ENCODE measurements around the gene DDX47. TPM values are rescaled to one million over a fixed set of nuclear protein-coding genes. Genes with fewer than 3 reads are reported as not detected.

DDX47 gene
- total RNA-seq, 1 experiment from 2014 or later: 90.4 TPM

- intact Hi-C loops (cut with micrococcal nuclease; ENCODE audit: unreplicated experiment): no loop called here
- H3K36me3 ChIP-seq (ENCODE audit: insufficient read depth, low read length, poor library complexity, severe bottlenecking): peaks cover 72% of the 10 kb centered on the region
Measured at GRCh38 chr12:12822886-12823285, 9.7 kb downstream of the DDX47 start.

GRCh38 chr12:12823300-12823699 is 10.2 kb downstream of the DDX47 start:
- CTCF ChIA-PET: no interaction called here
- H3K36me3 ChIP-seq (ENCODE audit: insufficient read depth, low read length, poor library complexity, severe bottlenecking): peaks cover 76% of the 10 kb centered on the region
- POLR2A ChIA-PET (ENCODE audit: low non-redundant PET): no interaction called here
- no peaks in the 10 kb centered on the region for H3K9me3 ChIP-seq (ENCODE audit: low read depth, low read length, poor library complexity, severe bottlenecking)
- BruUV-seq (replicated peaks): no TSS peak
- H3K4me1 ChIP-seq (ENCODE audit: insufficient read depth, low read length, poor library complexity, severe bottlenecking): no peaks in the 10 kb centered on the region
- H3K27me3 ChIP-seq (replicated peaks; ENCODE audit: insufficient read depth, low read depth, low read length, poor library complexity): no peaks in the 10 kb centered on the region
- H3K27ac ChIP-seq (ENCODE audit: low read depth, low read length, poor library complexity, severe bottlenecking): no peak overlapping the region
- intact Hi-C loops (cut with micrococcal nuclease; ENCODE audit: unreplicated experiment): no loop called here
- H3K4me3 ChIP-seq (ENCODE audit: low read depth, low read length, poor library complexity, severe bottlenecking): no peak overlapping the region
- no peak for TF ChIP-seq CTCF (conservative IDR thresholded peaks at IDR 0.05; ENCODE audit: low read depth, low read length)
- no peak for TF ChIP-seq EZH2 (IDR thresholded peaks at IDR 0.05; ENCODE audit: borderline replicate concordance, low read depth, low read length, poor library complexity, severe bottlenecking)
- DNase-seq (ENCODE audit: low spot score): no peak

More at GRCh38 chr12:12822886-12823285, 9.7 kb downstream of the DDX47 start:
- H3K9me3 ChIP-seq (ENCODE audit: low read depth, low read length, poor library complexity, severe bottlenecking): no peaks in the 10 kb centered on the region
- no peak overlapping the region for H3K27ac ChIP-seq (ENCODE audit: low read depth, low read length, poor library complexity, severe bottlenecking)
- no TSS peak for BruUV-seq (replicated peaks)
- H3K27me3 ChIP-seq (replicated peaks; ENCODE audit: insufficient read depth, low read depth, low read length, poor library complexity): no peaks in the 10 kb centered on the region
- ChIA-PET CTCF (no interaction called here), POLR2A (ENCODE audit: low non-redundant PET) (no interaction called here)
- DNase-seq (ENCODE audit: low spot score): no peak
- H3K4me1 ChIP-seq (ENCODE audit: insufficient read depth, low read length, poor library complexity, severe bottlenecking): no peaks in the 10 kb centered on the region
- TF ChIP-seq CTCF (conservative IDR thresholded peaks at IDR 0.05; ENCODE audit: low read depth, low read length): no peak
- no peak for TF ChIP-seq EZH2 (IDR thresholded peaks at IDR 0.05; ENCODE audit: borderline replicate concordance, low read depth, low read length, poor library complexity, severe bottlenecking)
- H3K4me3 ChIP-seq (ENCODE audit: low read depth, low read length, poor library complexity, severe bottlenecking): no peak overlapping the region

GRCh38 chr12:12823811-12824210 is 10.7 kb downstream of the DDX47 start:
- H3K4me3 ChIP-seq (ENCODE audit: low read depth, low read length, poor library complexity, severe bottlenecking): no peak overlapping the region
- no peaks in the 10 kb centered on the region for H3K9me3 ChIP-seq (ENCODE audit: low read depth, low read length, poor library complexity, severe bottlenecking)
- no peaks in the 10 kb centered on the region for H3K27me3 ChIP-seq (replicated peaks; ENCODE audit: insufficient read depth, low read depth, low read length, poor library complexity)
- peaks cover 81% of the 10 kb centered on the region for H3K36me3 ChIP-seq (ENCODE audit: insufficient read depth, low read length, poor library complexity, severe bottlenecking)
- no peak overlapping the region for H3K27ac ChIP-seq (ENCODE audit: low read depth, low read length, poor library complexity, severe bottlenecking)
- BruUV-seq (replicated peaks): no TSS peak
- intact Hi-C loops (cut with micrococcal nuclease; ENCODE audit: unreplicated experiment): no loop called here
- H3K4me1 ChIP-seq (ENCODE audit: insufficient read depth, low read length, poor library complexity, severe bottlenecking): no peaks in the 10 kb centered on the region
- no peak for DNase-seq (ENCODE audit: low spot score)
- CTCF ChIA-PET: no interaction called here
- TF ChIP-seq CTCF (conservative IDR thresholded peaks at IDR 0.05; ENCODE audit: low read depth, low read length) (no peak), EZH2 (IDR thresholded peaks at IDR 0.05; ENCODE audit: borderline replicate concordance, low read depth, low read length, poor library complexity, severe bottlenecking) (no peak)
- POLR2A ChIA-PET (ENCODE audit: low non-redundant PET): no interaction called here
